HL-60 (cell line): ENCODE measurements around the gene MRPL17.

ENCODE experiments used
- TF ChIP-seq, protein P1 (sequence below): IDR thresholded peaks from one replicate; pipeline ENCODE4 v1.5.1; 2011; ENCODE audit warnings: low read length, control low read depth, inconsistent platforms; ENCODE audit not compliant: insufficient read depth
- TF ChIP-seq, protein P2 (sequence below): IDR thresholded peaks from 2 replicates; pipeline ENCODE4 v1.6.1; 2012; ENCODE audit warnings: low read depth; ENCODE audit not compliant: insufficient replicate concordance

- TF ChIP-seq, protein P1, sequence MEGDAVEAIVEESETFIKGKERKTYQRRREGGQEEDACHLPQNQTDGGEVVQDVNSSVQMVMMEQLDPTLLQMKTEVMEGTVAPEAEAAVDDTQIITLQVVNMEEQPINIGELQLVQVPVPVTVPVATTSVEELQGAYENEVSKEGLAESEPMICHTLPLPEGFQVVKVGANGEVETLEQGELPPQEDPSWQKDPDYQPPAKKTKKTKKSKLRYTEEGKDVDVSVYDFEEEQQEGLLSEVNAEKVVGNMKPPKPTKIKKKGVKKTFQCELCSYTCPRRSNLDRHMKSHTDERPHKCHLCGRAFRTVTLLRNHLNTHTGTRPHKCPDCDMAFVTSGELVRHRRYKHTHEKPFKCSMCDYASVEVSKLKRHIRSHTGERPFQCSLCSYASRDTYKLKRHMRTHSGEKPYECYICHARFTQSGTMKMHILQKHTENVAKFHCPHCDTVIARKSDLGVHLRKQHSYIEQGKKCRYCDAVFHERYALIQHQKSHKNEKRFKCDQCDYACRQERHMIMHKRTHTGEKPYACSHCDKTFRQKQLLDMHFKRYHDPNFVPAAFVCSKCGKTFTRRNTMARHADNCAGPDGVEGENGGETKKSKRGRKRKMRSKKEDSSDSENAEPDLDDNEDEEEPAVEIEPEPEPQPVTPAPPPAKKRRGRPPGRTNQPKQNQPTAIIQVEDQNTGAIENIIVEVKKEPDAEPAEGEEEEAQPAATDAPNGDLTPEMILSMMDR: peak; percentile 50
- TF ChIP-seq, protein P2, sequence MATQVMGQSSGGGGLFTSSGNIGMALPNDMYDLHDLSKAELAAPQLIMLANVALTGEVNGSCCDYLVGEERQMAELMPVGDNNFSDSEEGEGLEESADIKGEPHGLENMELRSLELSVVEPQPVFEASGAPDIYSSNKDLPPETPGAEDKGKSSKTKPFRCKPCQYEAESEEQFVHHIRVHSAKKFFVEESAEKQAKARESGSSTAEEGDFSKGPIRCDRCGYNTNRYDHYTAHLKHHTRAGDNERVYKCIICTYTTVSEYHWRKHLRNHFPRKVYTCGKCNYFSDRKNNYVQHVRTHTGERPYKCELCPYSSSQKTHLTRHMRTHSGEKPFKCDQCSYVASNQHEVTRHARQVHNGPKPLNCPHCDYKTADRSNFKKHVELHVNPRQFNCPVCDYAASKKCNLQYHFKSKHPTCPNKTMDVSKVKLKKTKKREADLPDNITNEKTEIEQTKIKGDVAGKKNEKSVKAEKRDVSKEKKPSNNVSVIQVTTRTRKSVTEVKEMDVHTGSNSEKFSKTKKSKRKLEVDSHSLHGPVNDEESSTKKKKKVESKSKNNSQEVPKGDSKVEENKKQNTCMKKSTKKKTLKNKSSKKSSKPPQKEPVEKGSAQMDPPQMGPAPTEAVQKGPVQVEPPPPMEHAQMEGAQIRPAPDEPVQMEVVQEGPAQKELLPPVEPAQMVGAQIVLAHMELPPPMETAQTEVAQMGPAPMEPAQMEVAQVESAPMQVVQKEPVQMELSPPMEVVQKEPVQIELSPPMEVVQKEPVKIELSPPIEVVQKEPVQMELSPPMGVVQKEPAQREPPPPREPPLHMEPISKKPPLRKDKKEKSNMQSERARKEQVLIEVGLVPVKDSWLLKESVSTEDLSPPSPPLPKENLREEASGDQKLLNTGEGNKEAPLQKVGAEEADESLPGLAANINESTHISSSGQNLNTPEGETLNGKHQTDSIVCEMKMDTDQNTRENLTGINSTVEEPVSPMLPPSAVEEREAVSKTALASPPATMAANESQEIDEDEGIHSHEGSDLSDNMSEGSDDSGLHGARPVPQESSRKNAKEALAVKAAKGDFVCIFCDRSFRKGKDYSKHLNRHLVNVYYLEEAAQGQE: no peak
Observed at GRCh38 chr11:6682936-6683861, at the start of gene MRPL17.
